ENCODE results near the gene SPNS2. TPM values are rescaled to one million over a fixed set of nuclear protein-coding genes. Genes with fewer than 3 reads are reported as not detected.

The SPNS2 gene
- total and polyA plus RNA-seq, 2 experiments from 2014 or later = 1.7 to 2.3 TPM

DNA sequence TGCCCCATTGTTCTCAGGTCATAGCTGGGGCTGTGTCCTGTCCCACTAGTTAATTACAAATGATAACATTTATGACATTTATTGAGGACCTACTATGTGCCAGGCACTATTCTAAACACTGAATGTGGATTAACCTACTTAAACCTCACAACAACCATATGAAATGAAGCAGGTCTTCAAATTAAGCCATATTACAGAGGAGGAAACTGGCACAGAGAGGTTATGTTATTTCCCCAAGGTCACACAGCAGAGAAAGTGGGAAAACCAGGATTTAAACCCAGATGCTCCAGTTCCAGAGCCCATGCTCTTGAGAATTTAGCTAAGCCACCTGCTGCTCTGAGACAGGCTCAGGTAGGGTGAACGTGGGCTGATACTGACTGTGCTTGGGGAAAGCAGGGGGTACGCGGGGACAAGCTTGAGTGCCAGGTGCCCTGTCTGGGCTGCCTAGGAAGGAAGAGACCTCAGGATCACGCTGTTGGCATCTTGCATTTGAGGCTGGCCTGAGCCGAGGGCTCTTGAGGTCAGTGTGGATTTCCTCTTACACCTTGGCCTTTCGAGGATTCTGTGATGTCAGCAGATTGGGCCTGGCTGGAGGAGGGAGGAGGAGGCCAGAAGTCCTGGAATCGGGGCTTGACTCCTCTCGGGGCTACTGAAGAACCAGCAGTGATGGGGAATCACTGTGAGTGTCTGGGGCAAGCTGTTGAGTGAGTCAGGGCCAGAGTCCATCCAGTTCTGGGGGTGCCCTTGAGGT, 8.9 kb downstream of the SPNS2 start:
- ATAC-seq (no peak), DNase-seq (ENCODE audit: low spot score) (no peak)
- no peak overlapping the region for H2AFZ ChIP-seq
- H3K79me2 ChIP-seq (replicated peaks; ENCODE audit: insufficient read depth) = no peaks in the 10 kb centered on the region
- H3F3A ChIP-seq (replicated peaks; ENCODE audit: low read depth) = no peaks in the 10 kb centered on the region
- no peaks in the 10 kb centered on the region for H3K9me2 ChIP-seq (ENCODE audit: insufficient read depth)
- no peaks in the 10 kb centered on the region for H4K20me1 ChIP-seq (replicated peaks; ENCODE audit: insufficient read depth)
- peaks cover 5% of the 10 kb centered on the region; the same call in 2 of the 3 replicates for H3K4me1 Mint-ChIP-seq
- no peak overlapping the region for H3K4me3 ChIP-seq
- H3K27ac ChIP-seq (ENCODE audit: low read depth) = no peak overlapping the region
- no peaks in the 10 kb centered on the region for H3K36me3 ChIP-seq (ENCODE audit: insufficient read depth)
- peaks cover 31% of the 10 kb centered on the region for H3K27me3 Mint-ChIP-seq (ENCODE audit: insufficient read depth, low read depth, poor library complexity)
- no peaks in the 10 kb centered on the region; the same call in 2 of the 3 replicates for H3K9me3 Mint-ChIP-seq
- H3K27ac Mint-ChIP-seq = no peak overlapping the region
- no peak for TF ChIP-seq ZNF331 (CRISPR knock-in tag; IDR thresholded peaks at IDR 0.05; ENCODE audit: low read depth)
- no peak for TF ChIP-seq STAT1 (IDR thresholded peaks at IDR 0.05; ENCODE audit: unreplicated experiment)
- TF ChIP-seq ZNF114 (CRISPR knock-in tag; IDR thresholded peaks at IDR 0.05) = no peak
- TF ChIP-seq, protein P1, sequence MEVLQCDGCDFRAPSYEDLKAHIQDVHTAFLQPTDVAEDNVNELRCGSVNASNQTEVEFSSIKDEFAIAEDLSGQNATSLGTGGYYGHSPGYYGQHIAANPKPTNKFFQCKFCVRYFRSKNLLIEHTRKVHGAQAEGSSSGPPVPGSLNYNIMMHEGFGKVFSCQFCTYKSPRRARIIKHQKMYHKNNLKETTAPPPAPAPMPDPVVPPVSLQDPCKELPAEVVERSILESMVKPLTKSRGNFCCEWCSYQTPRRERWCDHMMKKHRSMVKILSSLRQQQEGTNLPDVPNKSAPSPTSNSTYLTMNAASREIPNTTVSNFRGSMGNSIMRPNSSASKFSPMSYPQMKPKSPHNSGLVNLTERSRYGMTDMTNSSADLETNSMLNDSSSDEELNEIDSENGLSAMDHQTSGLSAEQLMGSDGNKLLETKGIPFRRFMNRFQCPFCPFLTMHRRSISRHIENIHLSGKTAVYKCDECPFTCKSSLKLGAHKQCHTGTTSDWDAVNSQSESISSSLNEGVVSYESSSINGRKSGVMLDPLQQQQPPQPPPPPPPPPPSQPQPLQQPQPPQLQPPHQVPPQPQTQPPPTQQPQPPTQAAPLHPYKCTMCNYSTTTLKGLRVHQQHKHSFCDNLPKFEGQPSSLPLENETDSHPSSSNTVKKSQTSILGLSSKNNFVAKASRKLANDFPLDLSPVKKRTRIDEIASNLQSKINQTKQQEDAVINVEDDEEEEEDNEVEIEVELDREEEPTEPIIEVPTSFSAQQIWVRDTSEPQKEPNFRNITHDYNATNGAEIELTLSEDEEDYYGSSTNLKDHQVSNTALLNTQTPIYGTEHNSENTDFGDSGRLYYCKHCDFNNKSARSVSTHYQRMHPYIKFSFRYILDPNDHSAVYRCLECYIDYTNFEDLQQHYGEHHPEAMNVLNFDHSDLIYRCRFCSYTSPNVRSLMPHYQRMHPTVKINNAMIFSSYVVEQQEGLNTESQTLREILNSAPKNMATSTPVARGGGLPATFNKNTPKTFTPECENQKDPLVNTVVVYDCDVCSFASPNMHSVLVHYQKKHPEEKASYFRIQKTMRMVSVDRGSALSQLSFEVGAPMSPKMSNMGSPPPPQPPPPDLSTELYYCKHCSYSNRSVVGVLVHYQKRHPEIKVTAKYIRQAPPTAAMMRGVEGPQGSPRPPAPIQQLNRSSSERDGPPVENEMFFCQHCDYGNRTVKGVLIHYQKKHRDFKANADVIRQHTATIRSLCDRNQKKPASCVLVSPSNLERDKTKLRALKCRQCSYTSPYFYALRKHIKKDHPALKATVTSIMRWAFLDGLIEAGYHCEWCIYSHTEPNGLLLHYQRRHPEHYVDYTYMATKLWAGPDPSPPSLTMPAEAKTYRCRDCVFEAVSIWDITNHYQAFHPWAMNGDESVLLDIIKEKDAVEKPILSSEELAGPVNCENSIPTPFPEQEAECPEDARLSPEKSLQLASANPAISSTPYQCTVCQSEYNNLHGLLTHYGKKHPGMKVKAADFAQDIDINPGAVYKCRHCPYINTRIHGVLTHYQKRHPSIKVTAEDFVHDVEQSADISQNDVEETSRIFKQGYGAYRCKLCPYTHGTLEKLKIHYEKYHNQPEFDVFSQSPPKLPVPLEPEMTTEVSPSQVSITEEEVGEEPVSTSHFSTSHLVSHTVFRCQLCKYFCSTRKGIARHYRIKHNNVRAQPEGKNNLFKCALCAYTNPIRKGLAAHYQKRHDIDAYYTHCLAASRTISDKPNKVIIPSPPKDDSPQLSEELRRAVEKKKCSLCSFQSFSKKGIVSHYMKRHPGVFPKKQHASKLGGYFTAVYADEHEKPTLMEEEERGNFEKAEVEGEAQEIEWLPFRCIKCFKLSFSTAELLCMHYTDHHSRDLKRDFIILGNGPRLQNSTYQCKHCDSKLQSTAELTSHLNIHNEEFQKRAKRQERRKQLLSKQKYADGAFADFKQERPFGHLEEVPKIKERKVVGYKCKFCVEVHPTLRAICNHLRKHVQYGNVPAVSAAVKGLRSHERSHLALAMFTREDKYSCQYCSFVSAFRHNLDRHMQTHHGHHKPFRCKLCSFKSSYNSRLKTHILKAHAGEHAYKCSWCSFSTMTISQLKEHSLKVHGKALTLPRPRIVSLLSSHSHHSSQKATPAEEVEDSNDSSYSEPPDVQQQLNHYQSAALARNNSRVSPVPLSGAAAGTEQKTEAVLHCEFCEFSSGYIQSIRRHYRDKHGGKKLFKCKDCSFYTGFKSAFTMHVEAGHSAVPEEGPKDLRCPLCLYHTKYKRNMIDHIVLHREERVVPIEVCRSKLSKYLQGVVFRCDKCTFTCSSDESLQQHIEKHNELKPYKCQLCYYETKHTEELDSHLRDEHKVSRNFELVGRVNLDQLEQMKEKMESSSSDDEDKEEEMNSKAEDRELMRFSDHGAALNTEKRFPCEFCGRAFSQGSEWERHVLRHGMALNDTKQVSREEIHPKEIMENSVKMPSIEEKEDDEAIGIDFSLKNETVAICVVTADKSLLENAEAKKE (CRISPR knock-in tag; IDR thresholded peaks at IDR 0.05) = no peak
- no peaks in the 10 kb centered on the region for H3K36me3 Mint-ChIP-seq (ENCODE audit: low read depth)
- no peak overlapping the region for H3K4me2 ChIP-seq
- no peaks in the 10 kb centered on the region for H3K4me1 ChIP-seq (ENCODE audit: insufficient read depth)
- H3K4me3 Mint-ChIP-seq = no peak overlapping the region; the same call in 2 of the 3 replicates
- no peaks in the 10 kb centered on the region for H3K27me3 ChIP-seq (ENCODE audit: insufficient read depth)

DNA sequence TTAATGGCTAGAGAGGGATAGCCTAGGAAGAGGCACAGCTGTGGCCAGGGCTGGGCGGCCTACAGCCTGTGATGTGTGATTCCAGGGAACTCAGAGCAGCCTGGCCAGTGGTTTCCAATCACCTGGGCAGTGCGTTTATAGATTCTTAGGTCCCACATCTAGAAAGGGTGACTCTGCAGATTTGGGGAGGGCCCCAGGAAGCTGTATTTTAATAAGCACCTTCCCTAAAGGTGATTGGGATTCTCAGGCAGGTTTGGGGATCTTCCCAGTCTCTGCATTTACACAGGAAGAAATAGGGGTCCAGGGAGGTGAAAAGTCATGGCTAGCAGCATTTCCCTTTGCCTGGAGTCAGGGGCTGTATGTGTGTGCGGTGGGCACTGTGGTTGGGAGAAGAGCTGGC, 9.5 kb downstream of the SPNS2 start:
- Histone ChIP-seq H3K9me2 (ENCODE audit: insufficient read depth) (no peaks in the 10 kb centered on the region), H2AFZ (no peak overlapping the region), H3K27ac (ENCODE audit: low read depth) (no peak overlapping the region), H3K4me1 (ENCODE audit: insufficient read depth) (no peaks in the 10 kb centered on the region), H3F3A (replicated peaks; ENCODE audit: low read depth) (no peaks in the 10 kb centered on the region), H3K36me3 (ENCODE audit: insufficient read depth) (no peaks in the 10 kb centered on the region), H4K20me1 (replicated peaks; ENCODE audit: insufficient read depth) (no peaks in the 10 kb centered on the region), H3K27me3 (ENCODE audit: insufficient read depth) (no peaks in the 10 kb centered on the region), H3K4me3 (no peak overlapping the region), H3K79me2 (replicated peaks; ENCODE audit: insufficient read depth) (no peaks in the 10 kb centered on the region), H3K4me2 (no peak overlapping the region)
- H3K4me3 Mint-ChIP-seq = no peak overlapping the region
- H3K27ac Mint-ChIP-seq = no peak overlapping the region
- H3K9me3 Mint-ChIP-seq = no peaks in the 10 kb centered on the region; the same call in 2 of the 3 replicates
- DNase-seq (ENCODE audit: low spot score) (no peak), ATAC-seq (peak; percentile 21; the same call in 1 of the 3 replicates)
- H3K27me3 Mint-ChIP-seq (ENCODE audit: insufficient read depth, low read depth, poor library complexity) = peaks cover 26% of the 10 kb centered on the region
- TF ChIP-seq NANOG (IDR thresholded peaks at IDR 0.05; ENCODE audit: borderline replicate concordance) = no peak
- no peak for TF ChIP-seq EZH2 (IDR thresholded peaks at IDR 0.05; ENCODE audit: low read depth, unreplicated experiment)
- TF ChIP-seq, protein P2, sequence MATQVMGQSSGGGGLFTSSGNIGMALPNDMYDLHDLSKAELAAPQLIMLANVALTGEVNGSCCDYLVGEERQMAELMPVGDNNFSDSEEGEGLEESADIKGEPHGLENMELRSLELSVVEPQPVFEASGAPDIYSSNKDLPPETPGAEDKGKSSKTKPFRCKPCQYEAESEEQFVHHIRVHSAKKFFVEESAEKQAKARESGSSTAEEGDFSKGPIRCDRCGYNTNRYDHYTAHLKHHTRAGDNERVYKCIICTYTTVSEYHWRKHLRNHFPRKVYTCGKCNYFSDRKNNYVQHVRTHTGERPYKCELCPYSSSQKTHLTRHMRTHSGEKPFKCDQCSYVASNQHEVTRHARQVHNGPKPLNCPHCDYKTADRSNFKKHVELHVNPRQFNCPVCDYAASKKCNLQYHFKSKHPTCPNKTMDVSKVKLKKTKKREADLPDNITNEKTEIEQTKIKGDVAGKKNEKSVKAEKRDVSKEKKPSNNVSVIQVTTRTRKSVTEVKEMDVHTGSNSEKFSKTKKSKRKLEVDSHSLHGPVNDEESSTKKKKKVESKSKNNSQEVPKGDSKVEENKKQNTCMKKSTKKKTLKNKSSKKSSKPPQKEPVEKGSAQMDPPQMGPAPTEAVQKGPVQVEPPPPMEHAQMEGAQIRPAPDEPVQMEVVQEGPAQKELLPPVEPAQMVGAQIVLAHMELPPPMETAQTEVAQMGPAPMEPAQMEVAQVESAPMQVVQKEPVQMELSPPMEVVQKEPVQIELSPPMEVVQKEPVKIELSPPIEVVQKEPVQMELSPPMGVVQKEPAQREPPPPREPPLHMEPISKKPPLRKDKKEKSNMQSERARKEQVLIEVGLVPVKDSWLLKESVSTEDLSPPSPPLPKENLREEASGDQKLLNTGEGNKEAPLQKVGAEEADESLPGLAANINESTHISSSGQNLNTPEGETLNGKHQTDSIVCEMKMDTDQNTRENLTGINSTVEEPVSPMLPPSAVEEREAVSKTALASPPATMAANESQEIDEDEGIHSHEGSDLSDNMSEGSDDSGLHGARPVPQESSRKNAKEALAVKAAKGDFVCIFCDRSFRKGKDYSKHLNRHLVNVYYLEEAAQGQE (IDR thresholded peaks at IDR 0.05; ENCODE audit: unreplicated experiment) = no peak
- TF ChIP-seq JUNB (IDR thresholded peaks at IDR 0.05; ENCODE audit: unreplicated experiment) = no peak
- TF ChIP-seq POLR2AphosphoS5 (IDR thresholded peaks at IDR 0.05; ENCODE audit: low read depth) = no peak
- TF ChIP-seq, protein P3, sequence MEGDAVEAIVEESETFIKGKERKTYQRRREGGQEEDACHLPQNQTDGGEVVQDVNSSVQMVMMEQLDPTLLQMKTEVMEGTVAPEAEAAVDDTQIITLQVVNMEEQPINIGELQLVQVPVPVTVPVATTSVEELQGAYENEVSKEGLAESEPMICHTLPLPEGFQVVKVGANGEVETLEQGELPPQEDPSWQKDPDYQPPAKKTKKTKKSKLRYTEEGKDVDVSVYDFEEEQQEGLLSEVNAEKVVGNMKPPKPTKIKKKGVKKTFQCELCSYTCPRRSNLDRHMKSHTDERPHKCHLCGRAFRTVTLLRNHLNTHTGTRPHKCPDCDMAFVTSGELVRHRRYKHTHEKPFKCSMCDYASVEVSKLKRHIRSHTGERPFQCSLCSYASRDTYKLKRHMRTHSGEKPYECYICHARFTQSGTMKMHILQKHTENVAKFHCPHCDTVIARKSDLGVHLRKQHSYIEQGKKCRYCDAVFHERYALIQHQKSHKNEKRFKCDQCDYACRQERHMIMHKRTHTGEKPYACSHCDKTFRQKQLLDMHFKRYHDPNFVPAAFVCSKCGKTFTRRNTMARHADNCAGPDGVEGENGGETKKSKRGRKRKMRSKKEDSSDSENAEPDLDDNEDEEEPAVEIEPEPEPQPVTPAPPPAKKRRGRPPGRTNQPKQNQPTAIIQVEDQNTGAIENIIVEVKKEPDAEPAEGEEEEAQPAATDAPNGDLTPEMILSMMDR (conservative IDR thresholded peaks at IDR 0.05; ENCODE audit: low read depth in 2 of 2) = no peak
- no peaks in the 10 kb centered on the region for H3K36me3 Mint-ChIP-seq (ENCODE audit: low read depth)
- H3K4me1 Mint-ChIP-seq = no peaks in the 10 kb centered on the region; the same call in 2 of the 3 replicates

Measured in GM23338 (cell line).